OCI-LY1 (cell line): Measurements from ENCODE around the gene PTPRD.

Experiments used
- H2AFZ ChIP-seq: fragments of 200-600 bp; sonication (generic), shearing (Covaris generic); 2 replicates; pipeline ENCODE4 v1.6.0; 2014; ENCODE audit warnings: antibody characterized with exemption, mild to moderate bottlenecking, low read length
- H3F3A ChIP-seq: fragments of 200-600 bp; sonication (generic), shearing (Covaris generic); 2 replicates; pipeline ENCODE4 v1.6.0; 2014; ENCODE audit warnings: mild to moderate bottlenecking, antibody characterized with exemption, low read length, moderate library complexity; ENCODE audit not compliant: insufficient read depth
- H3K27ac ChIP-seq: fragments of 200-600 bp; sonication (generic); 2 replicates; pipeline ENCODE4 v1.5.1; 2014; ENCODE audit warnings: low read length, mixed run types, mild to moderate bottlenecking, low read depth; ENCODE audit not compliant: poor library complexity, severe bottlenecking
- H3K27me3 ChIP-seq: fragments of 200-600 bp; sonication (generic); 2 replicates; pipeline ENCODE4 v1.6.0; 2014; ENCODE audit warnings: antibody characterized with exemption, mild to moderate bottlenecking, low read length, moderate library complexity; ENCODE audit not compliant: insufficient read depth
- H3K36me3 ChIP-seq: fragments of 200-600 bp; sonication (generic); 2 replicates; pipeline ENCODE4 v1.6.1; 2014; ENCODE audit warnings: mild to moderate bottlenecking, antibody characterized with exemption, low read length, moderate library complexity, mixed read lengths; ENCODE audit not compliant: insufficient read depth
- H3K4me1 ChIP-seq: fragments of 200-600 bp; sonication (generic); 2 replicates; pipeline ENCODE4 v1.5.1; 2014; ENCODE audit warnings: mild to moderate bottlenecking, low read length, moderate library complexity; ENCODE audit not compliant: insufficient read depth, severe bottlenecking
- H3K4me2 ChIP-seq: fragments of 200-600 bp; sonication (generic), shearing (Covaris generic); 2 replicates; pipeline ENCODE4 v1.6.1; 2014; ENCODE audit warnings: low read length
- H3K4me3 ChIP-seq: fragments of 200-600 bp; sonication (generic); 2 replicates; pipeline ENCODE4 v1.5.1; 2014; ENCODE audit warnings: low read length, low read depth, mild to moderate bottlenecking, mixed read lengths; ENCODE audit not compliant: poor library complexity, severe bottlenecking
- H3K79me2 ChIP-seq: fragments of 200-600 bp; shearing (Covaris generic); 2 replicates; pipeline ENCODE4 v1.6.1; 2016; ENCODE audit warnings: mixed run types, low read length, mixed read lengths; ENCODE audit not compliant: insufficient read depth
- H3K9ac ChIP-seq: fragments of 200-600 bp; sonication (generic), shearing (Covaris generic); 2 replicates; pipeline ENCODE4 v1.6.1; 2014; ENCODE audit warnings: mild to moderate bottlenecking, low read length, mixed read lengths
- H3K9me2 ChIP-seq: fragments of 200-600 bp; sonication (generic), shearing (Covaris generic); 2 replicates; pipeline ENCODE4 v1.6.1; 2014; ENCODE audit warnings: low read depth, mild to moderate bottlenecking, low read length, mixed read lengths
- H3K9me3 ChIP-seq: fragments of 200-600 bp; shearing (Covaris generic); 2 replicates; pipeline ENCODE4 v1.6.1; 2014; ENCODE audit warnings: low read length, mixed read lengths
- H4K20me1 ChIP-seq: fragments of 200-600 bp; sonication (generic), shearing (Covaris generic); 2 replicates; pipeline ENCODE4 v1.6.0; 2016; ENCODE audit warnings: mild to moderate bottlenecking, low read length; ENCODE audit not compliant: insufficient read depth
- EZH2 ChIP-seq: fragments of 200-600 bp; sonication (generic), shearing (Covaris generic); IDR thresholded peaks from 2 replicates; pipeline ENCODE4 v1.8.0; 2017; ENCODE audit warnings: borderline replicate concordance, mixed run types, mild to moderate bottlenecking, antibody characterized with exemption, low read length, moderate library complexity, mixed read lengths
- TF ChIP-seq, protein P1 (sequence below): fragments of 200-600 bp; sonication (generic), shearing (Covaris generic); IDR thresholded peaks from 2 replicates; pipeline ENCODE4 v1.5.1; 2017; ENCODE audit warnings: mild to moderate bottlenecking, antibody characterized with exemption, low read length, moderate library complexity, mixed read lengths

PTPRD gene

DNA sequence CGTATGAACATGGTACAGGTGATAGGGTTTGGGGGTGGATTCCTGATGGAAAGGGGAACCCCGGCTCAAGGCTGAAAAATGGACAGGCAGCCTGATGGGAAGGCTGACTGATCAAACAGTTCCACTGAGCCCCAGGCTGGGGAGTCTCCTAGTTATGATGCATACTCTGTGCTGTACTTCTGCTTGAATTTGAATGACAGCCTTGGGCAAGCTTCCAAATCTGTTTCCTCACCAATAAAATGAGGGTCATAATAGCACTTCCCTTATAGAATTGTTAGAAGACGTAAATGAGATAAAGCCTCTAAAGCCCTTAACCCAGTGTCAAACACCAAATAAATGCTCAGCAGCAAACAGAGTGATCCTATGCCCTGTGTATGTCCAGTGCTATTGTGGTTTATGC lies 2334.8 kb downstream of the PTPRD start:
- Histone ChIP-seq H3K4me1 (no peaks in the 10 kb centered on the region), H3K4me2 (no peak overlapping the region), H3K79me2 (no peaks in the 10 kb centered on the region), H3K9ac (no peak overlapping the region), H4K20me1 (no peaks in the 10 kb centered on the region), H2AFZ (no peak overlapping the region), H3K36me3 (no peaks in the 10 kb centered on the region), H3K27ac (no peak overlapping the region), H3F3A (no peaks in the 10 kb centered on the region), H3K9me3 (no peaks in the 10 kb centered on the region), H3K27me3 (no peaks in the 10 kb centered on the region), H3K9me2 (no peaks in the 10 kb centered on the region), H3K4me3 (no peak overlapping the region)
- TF ChIP-seq, protein P1, sequence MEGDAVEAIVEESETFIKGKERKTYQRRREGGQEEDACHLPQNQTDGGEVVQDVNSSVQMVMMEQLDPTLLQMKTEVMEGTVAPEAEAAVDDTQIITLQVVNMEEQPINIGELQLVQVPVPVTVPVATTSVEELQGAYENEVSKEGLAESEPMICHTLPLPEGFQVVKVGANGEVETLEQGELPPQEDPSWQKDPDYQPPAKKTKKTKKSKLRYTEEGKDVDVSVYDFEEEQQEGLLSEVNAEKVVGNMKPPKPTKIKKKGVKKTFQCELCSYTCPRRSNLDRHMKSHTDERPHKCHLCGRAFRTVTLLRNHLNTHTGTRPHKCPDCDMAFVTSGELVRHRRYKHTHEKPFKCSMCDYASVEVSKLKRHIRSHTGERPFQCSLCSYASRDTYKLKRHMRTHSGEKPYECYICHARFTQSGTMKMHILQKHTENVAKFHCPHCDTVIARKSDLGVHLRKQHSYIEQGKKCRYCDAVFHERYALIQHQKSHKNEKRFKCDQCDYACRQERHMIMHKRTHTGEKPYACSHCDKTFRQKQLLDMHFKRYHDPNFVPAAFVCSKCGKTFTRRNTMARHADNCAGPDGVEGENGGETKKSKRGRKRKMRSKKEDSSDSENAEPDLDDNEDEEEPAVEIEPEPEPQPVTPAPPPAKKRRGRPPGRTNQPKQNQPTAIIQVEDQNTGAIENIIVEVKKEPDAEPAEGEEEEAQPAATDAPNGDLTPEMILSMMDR: no peak
- no peak for TF ChIP-seq EZH2

DNA sequence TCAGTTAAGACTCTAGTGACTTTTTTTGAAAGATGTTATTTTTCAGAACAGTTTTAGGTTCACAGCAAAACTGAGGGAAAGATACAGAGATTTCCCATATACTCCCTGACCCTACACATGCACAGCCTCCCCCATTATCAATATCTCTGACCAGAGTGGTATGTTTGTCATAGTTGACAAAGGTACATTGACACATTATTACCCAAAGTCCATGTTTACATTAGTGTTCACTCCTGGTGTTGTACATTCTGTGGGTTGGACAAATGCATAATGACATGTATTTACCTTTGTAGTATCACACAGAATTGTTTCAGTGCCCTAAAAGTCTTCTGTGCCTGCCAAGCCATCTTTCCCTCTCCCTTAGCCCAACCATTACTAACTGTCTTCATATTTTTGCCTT lies 2342.6 kb downstream of the PTPRD start:
- Histone ChIP-seq H3K27me3 (no peaks in the 10 kb centered on the region), H3K9me2 (no peaks in the 10 kb centered on the region), H3K79me2 (no peaks in the 10 kb centered on the region), H3K27ac (no peak overlapping the region), H4K20me1 (no peaks in the 10 kb centered on the region), H3K4me3 (no peak overlapping the region), H3F3A (no peaks in the 10 kb centered on the region), H3K9ac (no peak overlapping the region), H3K36me3 (no peaks in the 10 kb centered on the region), H3K9me3 (no peaks in the 10 kb centered on the region), H3K4me1 (no peaks in the 10 kb centered on the region), H2AFZ (no peak overlapping the region), H3K4me2 (no peak overlapping the region)
- TF ChIP-seq, protein P1: no peak
- no peak for TF ChIP-seq EZH2

DNA sequence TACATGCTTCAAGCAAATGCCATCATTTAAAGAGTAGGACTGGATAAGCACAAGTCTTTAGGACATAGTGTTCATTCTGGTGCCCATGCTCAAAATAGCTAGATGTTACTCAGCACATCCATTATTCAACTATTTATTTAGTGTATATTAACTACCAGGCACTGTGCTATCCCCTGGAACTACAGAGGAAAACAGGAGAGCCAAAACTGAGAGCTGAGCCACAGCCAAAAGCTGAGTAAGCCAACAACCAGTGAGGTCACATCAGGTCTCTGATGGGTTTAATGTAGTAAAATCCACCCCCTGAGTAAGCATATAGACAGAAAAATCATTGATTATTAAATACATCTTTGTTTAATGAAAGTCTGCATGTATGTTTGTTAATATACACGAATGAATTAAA lies 2343.9 kb downstream of the PTPRD start:
- Histone ChIP-seq H3K79me2 (no peaks in the 10 kb centered on the region), H3F3A (no peaks in the 10 kb centered on the region), H3K9ac (no peak overlapping the region), H4K20me1 (no peaks in the 10 kb centered on the region), H3K4me3 (no peak overlapping the region), H3K27ac (no peak overlapping the region), H3K9me3 (no peaks in the 10 kb centered on the region), H3K9me2 (no peaks in the 10 kb centered on the region), H3K27me3 (no peaks in the 10 kb centered on the region), H2AFZ (no peak overlapping the region), H3K36me3 (no peaks in the 10 kb centered on the region), H3K4me1 (no peaks in the 10 kb centered on the region), H3K4me2 (no peak overlapping the region)
- TF ChIP-seq, protein P1: no peak
- no peak for TF ChIP-seq EZH2
